HG03135 (cell line): ENCODE results near the gene NLRP3.
"Not testable (repeated sequence)": the region's sequence is repeated elsewhere in the genome, so short reads cannot be mapped to it uniquely, and the experiment has no call there.

Source experiments
- ATAC-seq: cut with Tn5 transposase; IDR thresholded peaks from one replicate; pipeline ENCODE4 v1.9.1; 2021; ENCODE audit warnings: mild to moderate bottlenecking, moderate library complexity; ENCODE audit not compliant: unreplicated experiment

The NLRP3 gene

DNA sequence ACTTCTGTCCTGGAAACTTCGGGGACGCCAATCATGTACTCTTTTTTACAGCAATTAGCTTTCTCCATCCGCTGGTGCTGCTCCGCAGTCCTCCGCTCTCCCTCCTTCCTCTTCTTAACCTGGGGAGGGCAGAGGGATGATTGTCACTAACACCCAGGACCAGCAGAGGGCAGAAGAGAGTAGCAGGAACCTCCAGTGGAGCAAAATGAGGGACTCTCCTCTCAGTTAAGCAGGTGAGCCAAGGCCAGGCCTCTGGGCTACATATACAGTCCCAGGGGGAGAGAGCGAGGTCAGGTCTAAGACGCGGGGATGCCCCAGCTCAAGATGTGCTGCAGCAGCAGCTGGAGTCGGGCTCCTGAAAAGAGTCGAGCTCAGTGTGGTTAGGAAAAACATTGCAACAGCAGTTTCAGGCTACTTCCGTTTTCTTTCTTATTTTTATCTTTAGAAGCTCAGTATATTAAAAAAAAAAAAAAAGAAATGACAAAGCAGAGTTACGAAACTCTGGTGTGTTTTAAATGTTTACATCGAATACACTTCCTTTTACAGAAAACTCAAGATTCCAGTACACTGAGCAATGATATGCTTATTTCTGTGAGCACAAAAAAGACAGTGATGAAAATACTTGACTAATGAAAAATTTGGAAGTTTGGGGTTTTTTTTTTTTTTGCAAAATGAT is 25.7 kb upstream of the NLRP3 start:
- peak; percentile 100 for ATAC-seq

DNA sequence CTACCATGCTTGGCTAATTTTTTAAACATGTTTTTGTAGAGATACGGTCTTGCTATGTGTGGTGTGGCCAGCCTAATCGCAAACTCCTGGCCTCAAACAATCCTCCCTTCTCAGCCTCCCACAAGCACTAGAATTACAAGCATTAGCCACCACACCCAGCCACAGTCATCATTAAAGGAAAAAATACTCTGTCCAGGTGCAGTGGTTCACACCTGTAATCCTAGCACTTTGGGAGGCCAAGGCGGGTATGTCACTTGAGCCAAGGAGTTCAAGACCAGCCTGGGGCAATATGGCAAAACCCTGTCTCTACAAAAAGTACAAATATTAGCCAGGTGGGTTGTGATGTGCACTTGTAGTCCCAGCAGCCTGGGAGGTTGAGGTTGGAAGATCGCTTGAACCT is 25.0 kb upstream of the NLRP3 start:
- ATAC-seq = no peak

- no peak for ATAC-seq
These were observed 23.9 kb upstream of the NLRP3 start for GRCh38 chr1:247392088-247392487.

DNA sequence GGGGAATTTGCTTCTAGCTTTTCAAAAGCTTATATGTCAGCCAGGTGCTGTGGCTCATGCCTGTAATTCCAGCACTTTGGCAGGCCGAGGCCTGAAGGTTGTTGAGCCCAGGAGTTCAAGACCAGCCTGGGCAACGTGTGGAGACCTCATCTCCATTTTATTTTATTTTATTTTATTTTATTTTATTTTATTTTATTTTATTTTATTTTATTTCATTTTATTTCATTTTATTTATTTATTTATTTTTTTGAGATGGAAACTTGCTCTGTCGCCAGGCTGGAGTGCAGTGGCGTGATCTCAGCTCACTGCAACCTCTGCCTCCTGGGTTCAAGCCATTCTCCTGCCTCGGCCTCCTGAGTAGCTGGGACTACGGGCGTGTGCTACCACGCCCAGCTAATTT is 20.9 kb upstream of the NLRP3 start:
- not testable (repeated sequence) for ATAC-seq

GRCh38 chr1:247400685-247401084 is 15.3 kb upstream of the NLRP3 start:
- no peak for ATAC-seq

- no peak for ATAC-seq
These were observed 14.5 kb upstream of the NLRP3 start for GRCh38 chr1:247401310-247402119.

DNA sequence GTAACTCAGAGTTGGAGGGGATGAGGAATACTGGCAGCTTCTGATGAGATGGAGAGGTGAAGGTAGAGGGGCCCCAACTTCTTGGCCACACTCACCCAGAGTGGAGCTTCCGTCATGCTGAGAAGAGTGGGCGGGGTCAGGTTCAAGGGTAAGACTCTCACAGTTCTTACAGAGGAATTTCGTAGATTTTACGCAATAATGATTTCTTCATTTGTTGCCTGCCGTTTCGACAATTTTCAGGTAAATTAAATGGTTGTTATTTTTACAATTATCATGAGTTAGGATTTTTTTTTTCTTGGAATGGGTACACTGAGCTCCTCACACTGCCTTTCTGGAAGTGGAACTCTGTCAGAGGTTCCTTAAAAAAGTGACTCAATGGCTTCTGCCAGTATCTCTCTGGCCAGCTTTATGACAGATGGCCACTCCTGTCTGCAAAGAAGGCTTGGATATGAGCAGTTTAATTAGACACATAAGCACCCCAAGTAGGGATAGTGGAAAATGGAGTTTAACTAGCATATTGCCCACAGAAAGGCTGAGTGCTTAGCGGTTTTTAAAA is 13.8 kb upstream of the NLRP3 start:
- no peak for ATAC-seq

GRCh38 chr1:247406014-247406656 is 9.8 kb upstream of the NLRP3 start:
- no peak for ATAC-seq

GRCh38 chr1:247407180-247407616 is 8.8 kb upstream of the NLRP3 start:
- peak; percentile 73 for ATAC-seq

- ATAC-seq = no peak
These were observed 7.9 kb upstream of the NLRP3 start for GRCh38 chr1:247408100-247408499.

DNA sequence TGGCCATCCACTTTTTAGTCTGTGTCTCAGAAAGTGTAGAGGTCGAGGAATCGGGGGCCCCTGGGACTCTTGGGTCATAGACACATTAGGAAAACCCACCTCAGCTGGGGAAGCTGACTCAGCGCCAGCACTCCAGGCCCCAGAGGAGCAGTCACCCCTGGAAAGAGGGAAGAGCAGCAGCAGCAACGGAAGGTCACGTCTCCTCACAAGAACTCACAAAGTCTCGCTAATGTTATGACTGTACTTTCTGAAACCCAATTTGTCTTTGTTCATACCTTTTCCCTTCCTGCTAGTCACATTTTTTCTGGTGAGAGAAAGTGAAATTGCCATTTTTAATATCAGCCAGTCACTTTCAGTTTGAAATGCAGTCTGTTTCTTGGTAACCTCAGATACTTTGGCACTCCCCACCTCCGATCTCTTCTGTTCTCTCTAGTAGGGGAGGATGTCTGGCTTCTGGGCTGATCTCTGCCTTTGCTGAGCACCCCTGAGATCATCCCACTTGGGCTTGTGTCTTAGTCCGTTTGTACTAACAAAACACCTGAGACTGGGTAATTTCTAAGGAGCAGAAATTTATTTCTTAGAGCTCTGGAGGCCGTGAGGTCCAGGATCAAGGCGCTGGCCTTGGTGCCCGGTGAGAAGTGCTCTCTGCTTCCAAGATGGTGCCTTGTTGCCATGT is 6.0 kb upstream of the NLRP3 start:
- peak; percentile 76 for ATAC-seq

DNA sequence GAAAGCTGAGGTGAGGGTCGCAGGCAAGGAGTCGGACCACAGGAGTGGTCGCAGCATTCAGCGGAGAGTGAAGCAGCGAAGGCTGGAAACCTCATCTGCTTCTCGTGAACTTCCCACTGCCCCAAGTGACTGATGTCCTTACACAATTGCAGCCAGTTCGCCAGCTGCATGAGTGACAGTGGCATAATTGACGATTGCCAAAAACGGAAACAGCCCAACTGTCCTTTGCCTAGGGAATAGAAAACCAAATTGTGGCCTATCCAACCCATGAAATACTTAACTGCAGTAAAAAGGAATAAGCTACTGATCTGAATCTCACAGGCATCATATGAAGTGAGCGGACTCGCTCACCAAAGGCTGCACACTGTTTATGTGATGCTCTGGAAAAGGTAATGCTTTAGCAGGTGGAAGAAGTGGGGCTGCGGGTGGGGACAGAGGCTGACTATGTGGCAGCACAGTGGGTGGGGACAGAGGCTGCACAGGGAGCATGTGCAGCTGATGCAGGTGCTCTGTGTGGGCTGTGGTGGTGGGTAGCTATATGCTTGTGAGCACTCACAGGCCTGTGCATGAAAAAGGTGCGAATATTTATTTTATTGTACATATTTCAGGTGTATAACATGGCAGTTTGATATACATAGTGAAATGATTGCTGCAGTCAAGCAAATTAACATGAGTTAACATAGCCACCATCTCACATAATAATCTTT is 4.2 kb upstream of the NLRP3 start:
- no peak for ATAC-seq

GRCh38 chr1:247417831-247418230 is 1.9 kb downstream of the NLRP3 start:
- ATAC-seq = no peak

GRCh38 chr1:247419336-247419735 is 3.4 kb downstream of the NLRP3 start:
- ATAC-seq = no peak

DNA sequence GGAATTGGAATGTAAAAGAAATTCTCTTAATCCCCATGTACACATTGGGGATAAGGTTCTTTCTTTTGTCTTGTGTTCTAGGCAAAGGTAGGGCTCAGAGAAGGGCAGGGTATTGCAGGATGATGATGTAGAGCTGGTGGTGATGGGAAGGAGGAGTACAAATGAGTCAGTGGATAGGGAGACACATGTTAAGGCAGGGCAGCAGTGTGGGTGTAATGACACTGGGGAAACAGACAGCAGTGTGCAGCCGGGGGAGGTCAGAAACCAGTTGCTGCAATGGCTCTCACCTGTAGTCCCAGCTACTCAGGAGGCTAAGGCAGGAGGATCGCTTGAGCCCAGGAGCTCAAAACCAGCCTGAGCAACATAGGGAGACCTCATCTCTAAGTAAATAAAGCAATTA is 5.1 kb downstream of the NLRP3 start:
- no peak for ATAC-seq

DNA sequence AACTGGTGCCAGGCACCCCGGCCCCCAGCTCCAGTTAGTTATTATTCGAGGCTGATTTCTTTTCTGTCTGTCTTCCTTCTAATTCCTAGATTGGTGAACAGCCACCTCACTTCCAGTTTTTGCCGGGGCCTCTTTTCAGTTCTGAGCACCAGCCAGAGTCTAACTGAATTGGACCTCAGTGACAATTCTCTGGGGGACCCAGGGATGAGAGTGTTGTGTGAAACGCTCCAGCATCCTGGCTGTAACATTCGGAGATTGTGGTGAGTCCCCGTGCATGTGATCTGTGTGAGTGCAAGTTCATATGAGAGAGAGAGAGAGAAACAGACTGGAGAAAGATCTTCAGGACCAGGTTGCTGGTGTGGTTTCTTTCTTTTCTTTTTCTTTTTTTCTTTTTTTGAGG is 13.5 kb downstream of the NLRP3 start:
- no peak for ATAC-seq

DNA sequence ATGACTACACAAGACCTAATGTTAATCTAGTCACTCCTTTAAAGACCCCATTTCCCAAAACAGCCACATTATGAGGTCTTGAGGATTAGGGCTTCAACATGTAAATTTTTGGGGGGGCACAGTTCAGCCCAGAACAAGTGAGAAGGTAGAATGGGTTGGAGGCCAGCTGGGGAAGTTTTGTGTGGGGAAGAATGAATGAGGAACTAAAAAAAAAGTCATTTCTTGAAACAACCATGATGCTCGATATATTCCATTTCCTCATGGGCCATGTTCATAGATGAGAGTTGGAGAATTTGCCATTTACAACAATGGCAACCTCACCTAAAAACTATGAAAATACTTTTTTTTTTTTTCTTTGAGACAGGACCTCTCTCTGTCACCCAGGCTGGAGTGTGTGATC is 14.5 kb downstream of the NLRP3 start:
- no peak for ATAC-seq

DNA sequence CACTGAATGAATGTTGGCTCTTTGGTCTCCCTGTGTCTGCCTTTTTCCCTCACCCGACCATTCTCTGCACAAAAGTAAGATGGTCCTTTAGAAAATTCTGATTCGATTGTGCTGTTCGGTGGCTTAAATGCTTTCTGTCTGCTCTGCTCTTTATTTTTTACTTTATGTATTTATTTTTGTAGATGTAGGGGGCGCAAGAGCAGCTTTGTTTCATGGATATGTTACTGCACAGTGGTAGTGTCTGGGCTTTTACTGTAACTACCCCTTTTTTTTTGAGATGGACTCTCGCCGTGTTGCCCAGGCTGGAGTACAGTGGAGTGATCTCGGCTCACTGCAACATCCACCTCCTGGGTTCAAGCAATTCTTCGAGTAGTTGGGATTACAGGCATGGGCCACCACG is 15.7 kb downstream of the NLRP3 start:
- ATAC-seq = no peak

GRCh38 chr1:247434005-247434404 is 18.0 kb downstream of the NLRP3 start:
- ATAC-seq = no peak

DNA sequence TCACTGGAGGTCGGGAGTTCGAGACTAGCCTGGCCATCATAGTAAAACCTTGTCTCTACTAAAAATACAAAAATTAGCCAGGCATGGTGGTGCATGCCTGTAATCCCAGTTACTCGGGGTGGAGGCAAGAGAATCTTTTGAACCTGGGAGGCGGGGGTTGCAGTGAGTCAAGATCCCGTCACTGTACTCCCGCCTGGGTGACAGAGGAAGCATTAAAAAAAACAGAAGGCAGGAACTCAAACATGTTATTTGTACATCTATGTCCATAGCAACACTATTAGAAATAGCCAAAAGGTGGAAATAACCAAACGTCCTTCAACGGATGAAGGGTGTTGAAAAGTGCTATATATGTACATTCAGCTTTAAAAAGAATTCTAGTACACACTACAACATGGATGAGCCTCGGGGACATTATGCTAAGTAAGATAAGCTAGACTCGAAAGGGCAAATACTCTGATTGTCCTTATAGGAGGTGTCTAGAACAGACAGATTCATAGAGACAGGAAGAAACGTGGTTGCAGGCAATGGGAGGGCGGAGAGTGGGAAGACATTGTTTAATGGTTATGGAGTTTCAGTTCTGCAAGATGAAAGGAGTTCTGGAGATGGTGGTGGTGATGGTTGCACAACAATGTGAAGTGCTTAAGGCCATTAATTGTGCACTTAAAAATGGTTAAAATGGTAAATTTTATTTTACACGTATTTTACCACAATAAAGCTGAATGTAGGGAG is 19.2 kb downstream of the NLRP3 start:
- ATAC-seq = no peak
